GM23248 (cell line): ENCODE measurements around the gene TENM3. TPM values are rescaled to one million over a fixed set of nuclear protein-coding genes. Genes with fewer than 3 reads are reported as not detected.

Source experiments
- DNase-seq: peaks from one replicate; pipeline ENCODE4 v3.0.0-alpha.2; 2015
- H2AFZ ChIP-seq: fragments of 200-600 bp; sonication (generic); 2 replicates; pipeline ENCODE4 v1.6.1; 2016; ENCODE audit warnings: antibody characterized with exemption
- H3F3A ChIP-seq: fragments of 200-600 bp; sonication (generic); 2 replicates; pipeline ENCODE4 v1.6.1; 2016; ENCODE audit warnings: mild to moderate bottlenecking, antibody characterized with exemption, mixed run types; ENCODE audit not compliant: insufficient read depth
- H3K27ac ChIP-seq: fragments of 200-600 bp; sonication (generic); 2 replicates; pipeline ENCODE4 v1.5.1; 2016; ENCODE audit warnings: mild to moderate bottlenecking
- H3K27me3 ChIP-seq: fragments of 200-600 bp; sonication (generic); replicated peaks from 2 replicates; pipeline ENCODE4 v1.6.1; 2016; ENCODE audit warnings: mild to moderate bottlenecking; ENCODE audit not compliant: insufficient read depth
- H3K36me3 ChIP-seq: fragments of 200-600 bp; sonication (generic); 2 replicates; pipeline ENCODE4 v1.6.1; 2016; ENCODE audit warnings: low read depth, mild to moderate bottlenecking
- H3K4me1 ChIP-seq: fragments of 200-600 bp; sonication (generic); 2 replicates; pipeline ENCODE4 v1.6.1; 2016; ENCODE audit warnings: mild to moderate bottlenecking; ENCODE audit not compliant: insufficient read depth
- H3K4me2 ChIP-seq: fragments of 200-600 bp; sonication (generic); one replicate; pipeline ENCODE4 v1.6.1; 2016; ENCODE audit warnings: mild to moderate bottlenecking; ENCODE audit not compliant: unreplicated experiment
- H3K4me3 ChIP-seq: fragments of 200-600 bp; sonication (generic); 2 replicates; pipeline ENCODE4 v1.5.1; 2016; ENCODE audit warnings: mild to moderate bottlenecking
- H3K79me2 ChIP-seq: fragments of 200-600 bp; sonication (generic); 2 replicates; pipeline ENCODE4 v1.6.1; 2016; ENCODE audit warnings: mild to moderate bottlenecking; ENCODE audit not compliant: insufficient read depth
- H3K9ac ChIP-seq: fragments of 200-600 bp; sonication (generic); 2 replicates; pipeline ENCODE4 v1.6.1; 2016; ENCODE audit warnings: mild to moderate bottlenecking
- H3K9me2 ChIP-seq: fragments of 200-600 bp; sonication (generic); 2 replicates; pipeline ENCODE4 v1.6.1; 2016; ENCODE audit warnings: mixed run types, mild to moderate bottlenecking, moderate library complexity; ENCODE audit not compliant: insufficient read depth
- H3K9me3 ChIP-seq: fragments of 200-600 bp; sonication (generic); one replicate; pipeline ENCODE4 v1.6.1; 2017; ENCODE audit warnings: low read depth
- H4K20me1 ChIP-seq: fragments of 200-600 bp; sonication (generic); 2 replicates; pipeline ENCODE4 v1.6.0; 2016; ENCODE audit not compliant: insufficient read depth
- EZH2 ChIP-seq: fragments of 200-600 bp; sonication (generic); IDR thresholded peaks from 2 replicates; pipeline ENCODE4 v1.6.1; 2018; ENCODE audit warnings: antibody characterized with exemption, mild to moderate bottlenecking; ENCODE audit not compliant: insufficient read depth, poor library complexity, severe bottlenecking
- EZH2phosphoT487 ChIP-seq: fragments of 200-600 bp; sonication (generic); IDR thresholded peaks from 2 replicates; pipeline ENCODE4 v1.6.1; 2018; ENCODE audit warnings: antibody characterized with exemption, moderate library complexity, mild to moderate bottlenecking, low read depth; ENCODE audit not compliant: insufficient read depth
- WGBS, 2 experiments: methylation state at CpG; one replicate each; pipeline ENCODE4 v1.1.6; 2015 to 2017; ENCODE audit warnings: low lambda C conversion rate in 2 of 2, low coverage in 1 of 2; ENCODE audit errors: missing lambda C conversion rate in 2 of 2; 5-methylcytosine and 5-hydroxymethylcytosine counted together
- in situ Hi-C: fragments of 300-500 bp; cut with MboI; formaldehyde crosslinking; loops from 2 replicates; pipeline ENCODE4 v1.15.0; 2020
- polyA plus RNA-seq: library from polyadenylated mRNA; unstranded; fragments of >200 nt; fragmentation: Nextera tagmentation; extraction: Ambion mirVana; gene quantifications from 2 replicates; pipeline ENCODE4 v1.2.1, GENCODE V29; 2016
- total RNA-seq: library from RNA; depleted of rRNA; stranded (reverse); fragments of >200 nt; shearing (Covaris generic); gene quantifications from 2 replicates; pipeline ENCODE4 v1.2.3, GENCODE V29; 2014

TENM3 gene
- total and polyA plus RNA-seq, 2 experiments from 2014 or later, result 0.83 to 8.1 TPM

DNA sequence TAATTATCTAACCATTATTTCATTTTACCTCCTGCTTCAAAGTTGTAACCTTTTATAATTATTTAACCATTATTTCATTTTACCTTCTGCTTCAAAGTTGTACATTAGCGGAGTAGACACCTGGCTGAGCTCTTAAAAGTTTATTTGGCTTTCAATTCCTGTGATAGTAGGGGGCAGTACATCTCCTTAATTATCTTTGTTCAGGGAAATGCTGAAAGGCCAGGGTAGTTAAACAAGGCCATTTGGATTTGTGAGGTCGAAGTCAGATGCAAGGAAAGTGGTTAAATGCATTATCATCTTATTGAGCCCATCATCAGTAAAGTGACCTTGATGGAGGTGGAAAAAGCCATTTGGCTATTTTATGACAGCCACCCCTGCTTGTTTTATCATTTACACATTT lies 210.6 kb downstream of the TENM3 start:
- no peak overlapping the region for H3K27ac ChIP-seq
- peaks cover 34% of the 10 kb centered on the region for H3K27me3 ChIP-seq
- in situ Hi-C loops, result no loop called here
- peaks cover 7% of the 10 kb centered on the region; the same call in 1 of the 2 replicates for H3K4me1 ChIP-seq
- no peak overlapping the region for H3K4me3 ChIP-seq
- H3K4me2 ChIP-seq, result no peak overlapping the region
- no peaks in the 10 kb centered on the region for H3F3A ChIP-seq
- no peak for DNase-seq
- H3K79me2 ChIP-seq, result no peaks in the 10 kb centered on the region
- H2AFZ ChIP-seq, result no peak overlapping the region
- WGBS, 2 experiments, result 60 to 63% methylated on average over 2 of the region's 2 CpGs
- TF ChIP-seq EZH2 (no peak), EZH2phosphoT487 (no peak)
- H3K9me3 ChIP-seq, result no peaks in the 10 kb centered on the region
- no peaks in the 10 kb centered on the region for H3K36me3 ChIP-seq
- no peaks in the 10 kb centered on the region for H4K20me1 ChIP-seq
- no peak overlapping the region for H3K9ac ChIP-seq
- H3K9me2 ChIP-seq, result no peaks in the 10 kb centered on the region

- Histone ChIP-seq H3K27ac (no peak overlapping the region), H3F3A (no peaks in the 10 kb centered on the region), H3K27me3 (peaks cover 30% of the 10 kb centered on the region), H3K4me2 (no peak overlapping the region), H3K4me3 (no peak overlapping the region), H3K36me3 (no peaks in the 10 kb centered on the region), H3K79me2 (no peaks in the 10 kb centered on the region), H3K9me2 (no peaks in the 10 kb centered on the region), H3K4me1 (peaks cover 4% of the 10 kb centered on the region; the same call in 1 of the 2 replicates), H2AFZ (no peak overlapping the region), H3K9ac (no peak overlapping the region), H3K9me3 (no peaks in the 10 kb centered on the region), H4K20me1 (no peaks in the 10 kb centered on the region)
- 9 to 14% methylated on average over 6 of the region's 6 CpGs for whole genome bisulfite sequencing, 2 experiments
- TF ChIP-seq EZH2 (no peak), EZH2phosphoT487 (no peak)
- DNase-seq, result no peak
- in situ Hi-C loops, result no loop called here
Observed at GRCh38 chr4:182454440-182455013, 211.3 kb downstream of the TENM3 start.

- Histone ChIP-seq H2AFZ (no peak overlapping the region), H3K4me3 (no peak overlapping the region), H3K27ac (no peak overlapping the region), H3K9me3 (no peaks in the 10 kb centered on the region), H4K20me1 (no peaks in the 10 kb centered on the region), H3K4me1 (no peaks in the 10 kb centered on the region), H3K27me3 (no peaks in the 10 kb centered on the region), H3K79me2 (no peaks in the 10 kb centered on the region), H3K9ac (no peak overlapping the region), H3K36me3 (no peaks in the 10 kb centered on the region), H3K9me2 (no peaks in the 10 kb centered on the region), H3K4me2 (no peak overlapping the region), H3F3A (no peaks in the 10 kb centered on the region)
- DNase-seq, result no peak
- TF ChIP-seq EZH2phosphoT487, result no peak
- no peak for TF ChIP-seq EZH2
- in situ Hi-C loops, result no loop called here
- WGBS, 2 experiments, result 18 to 33% methylated on average over 5 of the region's 5 CpGs
Observed at GRCh38 chr4:182465114-182465513, 221.9 kb downstream of the TENM3 start.

- no peaks in the 10 kb centered on the region for H3K79me2 ChIP-seq
- no peaks in the 10 kb centered on the region for H4K20me1 ChIP-seq
- DNase-seq, result no peak
- H3K9me3 ChIP-seq, result no peaks in the 10 kb centered on the region
- no peaks in the 10 kb centered on the region for H3K27me3 ChIP-seq
- H3K9ac ChIP-seq, result no peak overlapping the region
- H2AFZ ChIP-seq, result no peak overlapping the region
- in situ Hi-C loops, result no loop called here
- no peak overlapping the region for H3K4me2 ChIP-seq
- no peaks in the 10 kb centered on the region for H3F3A ChIP-seq
- H3K36me3 ChIP-seq, result no peaks in the 10 kb centered on the region
- H3K9me2 ChIP-seq, result no peaks in the 10 kb centered on the region
- no peak overlapping the region for H3K27ac ChIP-seq
- no peak for TF ChIP-seq EZH2phosphoT487
- TF ChIP-seq EZH2, result no peak
- WGBS, 2 experiments, result 16 to 32% methylated on average over 1 of the region's 1 CpG
- H3K4me1 ChIP-seq, result no peaks in the 10 kb centered on the region
- H3K4me3 ChIP-seq, result no peak overlapping the region
Observed at GRCh38 chr4:182465979-182466378, 222.8 kb downstream of the TENM3 start.
